Measurements from ENCODE around the gene TCF20.

TCF20 gene

GRCh38 chr22:42269432-42270175 lies 849 bp downstream of the TCF20 start:
- H3K9ac ChIP-seq (ENCODE audit: low read depth, low read length), result peak overlapping the region; percentile 79
- H3K36me3 ChIP-seq (ENCODE audit: insufficient read depth, low read length), result no peaks in the 10 kb centered on the region
- no peaks in the 10 kb centered on the region for H3K9me3 ChIP-seq (ENCODE audit: control insufficient read depth, insufficient read depth, low read length)
- peaks cover 9% of the 10 kb centered on the region; the same call in 1 of the 2 replicates for H3K4me1 ChIP-seq (ENCODE audit: insufficient read depth, low read length)

GRCh38 chr22:42268852-42269410 lies 1.5 kb downstream of the TCF20 start:
- Histone ChIP-seq H3K36me3 (ENCODE audit: insufficient read depth, low read length) (no peaks in the 10 kb centered on the region), H3K9me3 (ENCODE audit: control insufficient read depth, insufficient read depth, low read length) (no peaks in the 10 kb centered on the region), H3K9ac (ENCODE audit: low read depth, low read length) (peak overlapping the region; percentile 79), H3K4me1 (ENCODE audit: insufficient read depth, low read length) (peaks cover 6% of the 10 kb centered on the region; the same call in 1 of the 2 replicates)

GRCh38 chr22:42265321-42265720 lies 5.1 kb downstream of the TCF20 start:
- Histone ChIP-seq H3K4me1 (ENCODE audit: insufficient read depth, low read length) (no peaks in the 10 kb centered on the region), H3K9me3 (ENCODE audit: control insufficient read depth, insufficient read depth, low read length) (no peaks in the 10 kb centered on the region), H3K36me3 (ENCODE audit: insufficient read depth, low read length) (no peaks in the 10 kb centered on the region), H3K9ac (ENCODE audit: low read depth, low read length) (no peak overlapping the region)

GRCh38 chr22:42263944-42264343 lies 6.5 kb downstream of the TCF20 start:
- Histone ChIP-seq H3K9ac (ENCODE audit: low read depth, low read length) (no peak overlapping the region), H3K9me3 (ENCODE audit: control insufficient read depth, insufficient read depth, low read length) (no peaks in the 10 kb centered on the region), H3K36me3 (ENCODE audit: insufficient read depth, low read length) (no peaks in the 10 kb centered on the region), H3K4me1 (ENCODE audit: insufficient read depth, low read length) (no peaks in the 10 kb centered on the region)

- Histone ChIP-seq H3K9me3 (ENCODE audit: control insufficient read depth, insufficient read depth, low read length) (no peaks in the 10 kb centered on the region), H3K4me1 (ENCODE audit: insufficient read depth, low read length) (peaks cover 5% of the 10 kb centered on the region), H3K9ac (ENCODE audit: low read depth, low read length) (no peak overlapping the region), H3K36me3 (ENCODE audit: insufficient read depth, low read length) (no peaks in the 10 kb centered on the region)
These were observed 7.5 kb downstream of the TCF20 start for GRCh38 chr22:42262964-42263363.

- H3K9me3 ChIP-seq (ENCODE audit: control insufficient read depth, insufficient read depth, low read length), result no peaks in the 10 kb centered on the region
- H3K9ac ChIP-seq (ENCODE audit: low read depth, low read length), result no peak overlapping the region
- H3K4me1 ChIP-seq (ENCODE audit: insufficient read depth, low read length), result peaks cover 13% of the 10 kb centered on the region
- no peaks in the 10 kb centered on the region for H3K36me3 ChIP-seq (ENCODE audit: insufficient read depth, low read length)
These were observed 9.2 kb downstream of the TCF20 start for GRCh38 chr22:42261296-42261695.

- peaks cover 13% of the 10 kb centered on the region for H3K4me1 ChIP-seq (ENCODE audit: insufficient read depth, low read length)
- H3K36me3 ChIP-seq (ENCODE audit: insufficient read depth, low read length), result no peaks in the 10 kb centered on the region
- H3K9ac ChIP-seq (ENCODE audit: low read depth, low read length), result no peak overlapping the region
- H3K9me3 ChIP-seq (ENCODE audit: control insufficient read depth, insufficient read depth, low read length), result no peaks in the 10 kb centered on the region
These were observed 12.3 kb downstream of the TCF20 start for GRCh38 chr22:42258126-42258525.

GRCh38 chr22:42257386-42257785 lies 13.1 kb downstream of the TCF20 start:
- Histone ChIP-seq H3K36me3 (ENCODE audit: insufficient read depth, low read length) (no peaks in the 10 kb centered on the region), H3K9me3 (ENCODE audit: control insufficient read depth, insufficient read depth, low read length) (no peaks in the 10 kb centered on the region), H3K4me1 (ENCODE audit: insufficient read depth, low read length) (peaks cover 13% of the 10 kb centered on the region), H3K9ac (ENCODE audit: low read depth, low read length) (no peak overlapping the region)

GRCh38 chr22:42256930-42257329 lies 13.5 kb downstream of the TCF20 start:
- no peak overlapping the region for H3K9ac ChIP-seq (ENCODE audit: low read depth, low read length)
- no peaks in the 10 kb centered on the region for H3K36me3 ChIP-seq (ENCODE audit: insufficient read depth, low read length)
- H3K4me1 ChIP-seq (ENCODE audit: insufficient read depth, low read length), result peaks cover 13% of the 10 kb centered on the region
- H3K9me3 ChIP-seq (ENCODE audit: control insufficient read depth, insufficient read depth, low read length), result no peaks in the 10 kb centered on the region

GRCh38 chr22:42256220-42256619 lies 14.2 kb downstream of the TCF20 start:
- no peaks in the 10 kb centered on the region for H3K9me3 ChIP-seq (ENCODE audit: control insufficient read depth, insufficient read depth, low read length)
- H3K4me1 ChIP-seq (ENCODE audit: insufficient read depth, low read length), result peaks cover 13% of the 10 kb centered on the region
- H3K36me3 ChIP-seq (ENCODE audit: insufficient read depth, low read length), result no peaks in the 10 kb centered on the region
- H3K9ac ChIP-seq (ENCODE audit: low read depth, low read length), result no peak overlapping the region

GRCh38 chr22:42249831-42250230 lies 20.6 kb downstream of the TCF20 start:
- no peaks in the 10 kb centered on the region for H3K4me1 ChIP-seq (ENCODE audit: insufficient read depth, low read length)
- H3K9ac ChIP-seq (ENCODE audit: low read depth, low read length), result no peak overlapping the region
- H3K9me3 ChIP-seq (ENCODE audit: control insufficient read depth, insufficient read depth, low read length), result no peaks in the 10 kb centered on the region
- H3K36me3 ChIP-seq (ENCODE audit: insufficient read depth, low read length), result no peaks in the 10 kb centered on the region

- H3K9ac ChIP-seq (ENCODE audit: low read depth, low read length), result no peak overlapping the region
- H3K36me3 ChIP-seq (ENCODE audit: insufficient read depth, low read length), result no peaks in the 10 kb centered on the region
- no peaks in the 10 kb centered on the region for H3K4me1 ChIP-seq (ENCODE audit: insufficient read depth, low read length)
- no peaks in the 10 kb centered on the region for H3K9me3 ChIP-seq (ENCODE audit: control insufficient read depth, insufficient read depth, low read length)
These were observed 21.5 kb downstream of the TCF20 start for GRCh38 chr22:42248995-42249394.

- H3K4me1 ChIP-seq (ENCODE audit: insufficient read depth, low read length), result no peaks in the 10 kb centered on the region
- no peaks in the 10 kb centered on the region for H3K36me3 ChIP-seq (ENCODE audit: insufficient read depth, low read length)
- H3K9ac ChIP-seq (ENCODE audit: low read depth, low read length), result no peak overlapping the region
- H3K9me3 ChIP-seq (ENCODE audit: control insufficient read depth, insufficient read depth, low read length), result no peaks in the 10 kb centered on the region
These were observed 22.9 kb downstream of the TCF20 start for GRCh38 chr22:42247596-42247995.

- H3K36me3 ChIP-seq (ENCODE audit: insufficient read depth, low read length), result no peaks in the 10 kb centered on the region
- H3K9me3 ChIP-seq (ENCODE audit: control insufficient read depth, insufficient read depth, low read length), result no peaks in the 10 kb centered on the region
- no peaks in the 10 kb centered on the region for H3K4me1 ChIP-seq (ENCODE audit: insufficient read depth, low read length)
- H3K9ac ChIP-seq (ENCODE audit: low read depth, low read length), result no peak overlapping the region
These were observed 26.7 kb downstream of the TCF20 start for GRCh38 chr22:42243802-42244060.

- Histone ChIP-seq H3K36me3 (ENCODE audit: insufficient read depth, low read length) (no peaks in the 10 kb centered on the region; the same call in 1 of the 2 replicates), H3K4me1 (ENCODE audit: insufficient read depth, low read length) (0 out of 2 replicates have a peak, but pooled peaks cover 6% of the 10 kb centered on the region), H3K9me3 (ENCODE audit: control insufficient read depth, insufficient read depth, low read length) (peaks cover 3% of the 10 kb centered on the region; the same call in 1 of the 2 replicates), H3K9ac (ENCODE audit: low read depth, low read length) (no peak overlapping the region)
These were observed 33.6 kb downstream of the TCF20 start for GRCh38 chr22:42236848-42237247.

All from ES-I3 (cell line).